K562 (cell line): Measurements from ENCODE around the gene TMIGD1. TPM values are rescaled to one million over a fixed set of nuclear protein-coding genes. Genes with fewer than 3 reads are reported as not detected.

Experiments
- ATF6 ChIP-seq: sonication (generic); formaldehyde crosslinking; IDR thresholded peaks from 2 replicates; pipeline ENCODE4 v1.4.0; 2020; ENCODE audit warnings: mild to moderate bottlenecking, missing genetic modification reagents
- COPS2 ChIP-seq: fragments of 450-650 bp; conservative IDR thresholded peaks from 2 replicates; pipeline ENCODE4 v1.6.1; 2016; ENCODE audit warnings: mild to moderate bottlenecking, moderate library complexity
- CXXC5 ChIP-seq: fragments of 250-450 bp; sonication (Bioruptor Pico); IDR thresholded peaks from 2 replicates; pipeline ENCODE4 v1.8.0; 2022; ENCODE audit warnings: inconsistent platforms, mild to moderate bottlenecking, moderate library complexity
- E2F6 ChIP-seq, 2 experiments: IDR thresholded peaks; 2 replicates each; pipeline ENCODE4 v1.6.1; 2011; ENCODE audit warnings: borderline replicate concordance in 1 of 2, control low read depth in 1 of 2, low read depth in 1 of 2, low read length in 1 of 2, mild to moderate bottlenecking in 1 of 2, mixed read lengths in 1 of 2, moderate library complexity in 1 of 2; ENCODE audit not compliant: insufficient read depth in 1 of 2, insufficient read length in 1 of 2, poor library complexity in 1 of 2, severe bottlenecking in 1 of 2; ENCODE audit errors: extremely low read depth in 1 of 2
- HMBOX1 ChIP-seq: sonication (generic); IDR thresholded peaks from 2 replicates; pipeline ENCODE4 v1.6.1; 2016
- HMGXB4 ChIP-seq: sonication (generic); formaldehyde crosslinking; IDR thresholded peaks from 2 replicates; pipeline ENCODE4 v1.8.1; 2023; ENCODE audit warnings: mild to moderate bottlenecking, missing genetic modification reagents
- HOMEZ ChIP-seq: fragments of 250-450 bp; sonication (Bioruptor Pico); IDR thresholded peaks from 2 replicates; pipeline ENCODE4 v1.4.0; 2020; ENCODE audit warnings: mild to moderate bottlenecking, moderate library complexity
- KDM5B ChIP-seq: fragments of 200-600 bp; sonication (generic); IDR thresholded peaks from 2 replicates; pipeline ENCODE4 v1.6.1; 2012; ENCODE audit warnings: low read depth, mild to moderate bottlenecking, moderate library complexity, low read length, control low read depth, inconsistent platforms; ENCODE audit not compliant: insufficient replicate concordance
- MAX ChIP-seq: sonication (generic); formaldehyde crosslinking; IDR thresholded peaks from 2 replicates; pipeline ENCODE4 v1.9.0; 2022; ENCODE audit warnings: mild to moderate bottlenecking, missing genetic modification reagents
- PCBP1 ChIP-seq: fragments of 200-400 bp; formaldehyde crosslinking; IDR thresholded peaks from 2 replicates; pipeline ENCODE4 v1.6.1; 2018; ENCODE audit warnings: mild to moderate bottlenecking, low read depth, low read length; ENCODE audit not compliant: poor library complexity, severe bottlenecking
- SMAD1 ChIP-seq: fragments of 150-350 bp; IDR thresholded peaks from 2 replicates; pipeline ENCODE4 v1.6.1; 2014; ENCODE audit warnings: low read length, low read depth; ENCODE audit not compliant: partially characterized antibody
- SOX6 ChIP-seq: fragments of 450-650 bp; IDR thresholded peaks from 2 replicates; pipeline ENCODE4 v1.6.1; 2014; ENCODE audit warnings: mild to moderate bottlenecking
- STAT5B ChIP-seq: fragments of 250-450 bp; sonication (Bioruptor Pico); IDR thresholded peaks from 2 replicates; pipeline ENCODE4 v1.8.0; 2021; ENCODE audit warnings: mild to moderate bottlenecking, inconsistent platforms
- TEAD1 ChIP-seq, 2 experiments: fragments of 450-650 bp in 1 of 2; sonication (generic) in 1 of 2; formaldehyde crosslinking; IDR thresholded peaks; 2 replicates each; pipeline versions ENCODE4 v1.4.0 to v1.8.0; 2020 to 2022; ENCODE audit warnings: mild to moderate bottlenecking in 2 of 2, missing genetic modification reagents in 1 of 2
- ZBTB43 ChIP-seq: sonication (generic); formaldehyde crosslinking; IDR thresholded peaks from 2 replicates; pipeline ENCODE4 v1.8.0; 2023; ENCODE audit warnings: mild to moderate bottlenecking, missing genetic modification reagents
- ZFP30 ChIP-seq: fragments of 250-450 bp; sonication (Bioruptor Pico); IDR thresholded peaks from 2 replicates; pipeline ENCODE4 v1.8.0; 2022; ENCODE audit warnings: moderate library complexity, mild to moderate bottlenecking, inconsistent platforms, borderline replicate concordance
- ZNF124 ChIP-seq: sonication (generic); formaldehyde crosslinking; IDR thresholded peaks from 2 replicates; pipeline ENCODE4 v1.8.1; 2022; ENCODE audit warnings: missing genetic modification reagents
- ZNF24 ChIP-seq: fragments of 450-650 bp; IDR thresholded peaks from 2 replicates; pipeline ENCODE4 v1.6.1; 2016
- polyA plus RNA-seq, 8 experiments: library from polyadenylated mRNA; depleted of rRNA in 4 of 8; stranded (reverse) in 5 of 8; unstranded in 3 of 8; fragments of >200 nt; fragmentation: Nextera tagmentation in 2 of 8; fragmentation: Illumina TruSeq in 1 of 8; extraction: Ambion mirVana in 2 of 8; extraction: Trizol in 1 of 8; gene quantifications; 2 replicates each; pipeline versions ENCODE4 v1.2.1 to v1.2.3, GENCODE V29; 2011 to 2014; ENCODE audit warnings: inconsistent platforms in 1 of 8, missing spikeins in 1 of 8
- total RNA-seq, 7 experiments: library from RNA; depleted of rRNA in 6 of 7; stranded (reverse); fragments of >200 nt in 6 of 7; fragmentation: Illumina TruSeq in 2 of 7; extraction: Trizol in 2 of 7; gene quantifications; 2 replicates each; pipeline versions ENCODE4 v1.2.1 to v1.2.3, GENCODE V29; 2011 to 2021; ENCODE audit warnings: low replicate concordance in 1 of 7

Gene TMIGD1
- total and polyA plus RNA-seq, 9 of the 15 experiments (the other 6 are each of a cell fraction or from before 2014, with no cell fraction given), result not detected

GRCh38 chr17:30379303-30379902, 45.5 kb upstream of the TMIGD1 start (continued):
- peak in 1 of 2 experiments; percentile 64 for TF ChIP-seq E2F6 (IDR thresholded peaks at IDR 0.05; ENCODE audit: borderline replicate concordance in 1 of 2, extremely low read depth in 1 of 2, insufficient read depth in 1 of 2, insufficient read length in 1 of 2, low read depth in 1 of 2, low read length in 1 of 2, poor library complexity in 1 of 2, severe bottlenecking in 1 of 2)
- peak; percentile 24; the same call in 1 of the 2 replicates for TF ChIP-seq MAX
- no peak for TF ChIP-seq KDM5B
- TF ChIP-seq HMGXB4 (CRISPR knock-in tag), result no peak
- TF ChIP-seq TEAD1 (CRISPR knock-in tag; IDR thresholded peaks at IDR 0.05), result no peak
- no peak for TF ChIP-seq SOX6
- TF ChIP-seq COPS2, result no peak
- TF ChIP-seq HMBOX1, result no peak
- TF ChIP-seq HOMEZ (CRISPR knock-in tag), result no peak
- peak; percentile 3 for TF ChIP-seq PCBP1
- no peak for TF ChIP-seq ZFP30 (CRISPR knock-in tag)
- TF ChIP-seq CXXC5 (CRISPR knock-in tag), result no peak
- TF ChIP-seq ZBTB43 (CRISPR knock-in tag), result no peak
- no peak for TF ChIP-seq ZNF24
- no peak for TF ChIP-seq STAT5B
- TF ChIP-seq ZNF124 (CRISPR knock-in tag), result no peak
- TF ChIP-seq ATF6, result no peak
- TF ChIP-seq SMAD1, result no peak
